ENCODE data around the gene NFATC1.

DNA sequence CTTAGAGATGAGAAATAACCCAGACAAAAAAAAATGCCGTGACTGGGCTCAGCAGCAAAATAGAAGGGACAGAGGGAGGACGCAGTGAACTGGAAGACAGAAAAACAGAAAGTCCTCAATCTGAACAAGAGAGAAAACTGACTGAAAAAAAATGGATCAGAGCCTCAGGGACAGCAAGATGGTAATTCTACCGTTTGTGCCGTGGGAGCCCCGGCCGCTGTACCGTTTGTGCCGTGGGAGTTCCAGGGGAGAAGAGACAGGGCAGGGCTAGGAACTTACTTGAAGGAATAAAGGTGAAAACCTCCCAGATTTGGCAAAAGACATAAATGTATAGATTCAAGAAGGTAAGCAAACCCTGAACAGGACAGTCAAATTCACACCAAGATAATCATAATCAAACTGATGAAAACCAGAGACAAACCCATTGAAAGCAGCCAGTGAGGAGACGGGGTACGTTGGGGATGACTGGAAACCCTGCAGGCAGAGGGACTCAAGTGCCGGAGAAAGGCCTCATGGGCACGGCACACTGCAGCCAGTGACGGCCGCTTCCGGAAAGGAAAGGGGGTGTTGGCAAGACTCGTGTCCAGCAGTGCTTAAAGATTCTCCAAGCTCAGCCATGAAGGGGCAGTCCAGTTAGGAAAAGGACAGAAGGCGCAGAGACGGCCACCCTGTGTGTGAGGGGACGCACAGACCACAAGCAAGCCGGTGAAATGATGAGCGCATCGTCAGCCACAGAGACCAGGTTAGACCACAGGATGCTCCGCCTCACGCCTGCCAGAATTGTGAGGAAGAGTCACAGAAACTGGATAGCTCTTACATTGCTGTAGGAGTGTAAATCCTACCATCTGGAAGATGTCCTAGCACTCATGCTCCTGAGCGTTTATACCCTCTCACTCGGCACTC is 40.0 kb upstream of the NFATC1 start:
- TF ChIP-seq, protein P1, sequence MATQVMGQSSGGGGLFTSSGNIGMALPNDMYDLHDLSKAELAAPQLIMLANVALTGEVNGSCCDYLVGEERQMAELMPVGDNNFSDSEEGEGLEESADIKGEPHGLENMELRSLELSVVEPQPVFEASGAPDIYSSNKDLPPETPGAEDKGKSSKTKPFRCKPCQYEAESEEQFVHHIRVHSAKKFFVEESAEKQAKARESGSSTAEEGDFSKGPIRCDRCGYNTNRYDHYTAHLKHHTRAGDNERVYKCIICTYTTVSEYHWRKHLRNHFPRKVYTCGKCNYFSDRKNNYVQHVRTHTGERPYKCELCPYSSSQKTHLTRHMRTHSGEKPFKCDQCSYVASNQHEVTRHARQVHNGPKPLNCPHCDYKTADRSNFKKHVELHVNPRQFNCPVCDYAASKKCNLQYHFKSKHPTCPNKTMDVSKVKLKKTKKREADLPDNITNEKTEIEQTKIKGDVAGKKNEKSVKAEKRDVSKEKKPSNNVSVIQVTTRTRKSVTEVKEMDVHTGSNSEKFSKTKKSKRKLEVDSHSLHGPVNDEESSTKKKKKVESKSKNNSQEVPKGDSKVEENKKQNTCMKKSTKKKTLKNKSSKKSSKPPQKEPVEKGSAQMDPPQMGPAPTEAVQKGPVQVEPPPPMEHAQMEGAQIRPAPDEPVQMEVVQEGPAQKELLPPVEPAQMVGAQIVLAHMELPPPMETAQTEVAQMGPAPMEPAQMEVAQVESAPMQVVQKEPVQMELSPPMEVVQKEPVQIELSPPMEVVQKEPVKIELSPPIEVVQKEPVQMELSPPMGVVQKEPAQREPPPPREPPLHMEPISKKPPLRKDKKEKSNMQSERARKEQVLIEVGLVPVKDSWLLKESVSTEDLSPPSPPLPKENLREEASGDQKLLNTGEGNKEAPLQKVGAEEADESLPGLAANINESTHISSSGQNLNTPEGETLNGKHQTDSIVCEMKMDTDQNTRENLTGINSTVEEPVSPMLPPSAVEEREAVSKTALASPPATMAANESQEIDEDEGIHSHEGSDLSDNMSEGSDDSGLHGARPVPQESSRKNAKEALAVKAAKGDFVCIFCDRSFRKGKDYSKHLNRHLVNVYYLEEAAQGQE (IDR thresholded peaks at IDR 0.05; ENCODE audit: borderline replicate concordance) = no peak
- TF ChIP-seq, protein P2, sequence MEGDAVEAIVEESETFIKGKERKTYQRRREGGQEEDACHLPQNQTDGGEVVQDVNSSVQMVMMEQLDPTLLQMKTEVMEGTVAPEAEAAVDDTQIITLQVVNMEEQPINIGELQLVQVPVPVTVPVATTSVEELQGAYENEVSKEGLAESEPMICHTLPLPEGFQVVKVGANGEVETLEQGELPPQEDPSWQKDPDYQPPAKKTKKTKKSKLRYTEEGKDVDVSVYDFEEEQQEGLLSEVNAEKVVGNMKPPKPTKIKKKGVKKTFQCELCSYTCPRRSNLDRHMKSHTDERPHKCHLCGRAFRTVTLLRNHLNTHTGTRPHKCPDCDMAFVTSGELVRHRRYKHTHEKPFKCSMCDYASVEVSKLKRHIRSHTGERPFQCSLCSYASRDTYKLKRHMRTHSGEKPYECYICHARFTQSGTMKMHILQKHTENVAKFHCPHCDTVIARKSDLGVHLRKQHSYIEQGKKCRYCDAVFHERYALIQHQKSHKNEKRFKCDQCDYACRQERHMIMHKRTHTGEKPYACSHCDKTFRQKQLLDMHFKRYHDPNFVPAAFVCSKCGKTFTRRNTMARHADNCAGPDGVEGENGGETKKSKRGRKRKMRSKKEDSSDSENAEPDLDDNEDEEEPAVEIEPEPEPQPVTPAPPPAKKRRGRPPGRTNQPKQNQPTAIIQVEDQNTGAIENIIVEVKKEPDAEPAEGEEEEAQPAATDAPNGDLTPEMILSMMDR (IDR thresholded peaks at IDR 0.05; ENCODE audit: poor library complexity, severe bottlenecking) = no peak
- no peak for TF ChIP-seq TAF1 (IDR thresholded peaks at IDR 0.05; ENCODE audit: low read depth)
- no peak for TF ChIP-seq EZH2 (IDR thresholded peaks at IDR 0.05; ENCODE audit: borderline replicate concordance, insufficient read depth, low read length, poor library complexity, severe bottlenecking)
